COLO668 (cell line): Measurements from ENCODE around the gene LIMCH1.

Experiments
- DNase-seq: peaks from one replicate; lab custom pipeline; 2025; ENCODE audit not compliant: unreplicated experiment; lab: John Stamatoyannopoulos, UW

The LIMCH1 gene

GRCh38 chr4:41601025-41601424, 63.1 kb downstream of the LIMCH1 start:
- no peak for DNase-seq

- no peak for DNase-seq
Measured at GRCh38 chr4:41602113-41602512, 64.2 kb downstream of the LIMCH1 start.

GRCh38 chr4:41602886-41603498, 65.0 kb downstream of the LIMCH1 start:
- DNase-seq, result no peak

- no peak for DNase-seq
Measured at GRCh38 chr4:41609851-41610250, 71.9 kb downstream of the LIMCH1 start.

- no peak for DNase-seq
Measured at GRCh38 chr4:41610474-41610873, 72.5 kb downstream of the LIMCH1 start.

GRCh38 chr4:41611124-41611838, 73.3 kb downstream of the LIMCH1 start:
- DNase-seq, result no peak

- DNase-seq, result peak; percentile 40
Measured at GRCh38 chr4:41611881-41612871, 74.2 kb downstream of the LIMCH1 start.

- no peak for DNase-seq
Measured at GRCh38 chr4:41613386-41613785, 75.4 kb downstream of the LIMCH1 start.

- no peak for DNase-seq
Measured at GRCh38 chr4:41613821-41614220, 75.9 kb downstream of the LIMCH1 start.

GRCh38 chr4:41614519-41614918, 76.6 kb downstream of the LIMCH1 start:
- no peak for DNase-seq

- no peak for DNase-seq
Measured at GRCh38 chr4:41619161-41619560, 81.2 kb downstream of the LIMCH1 start.

- DNase-seq, result peak; percentile 11
Measured at GRCh38 chr4:41620594-41621256, 82.8 kb downstream of the LIMCH1 start.

GRCh38 chr4:41622787-41623186, 84.8 kb downstream of the LIMCH1 start:
- DNase-seq, result no peak

GRCh38 chr4:41624765-41625164, 86.8 kb downstream of the LIMCH1 start:
- no peak for DNase-seq

- no peak for DNase-seq
Measured at GRCh38 chr4:41625531-41625930, 87.6 kb downstream of the LIMCH1 start.

GRCh38 chr4:41628936-41629335, 91.0 kb downstream of the LIMCH1 start:
- DNase-seq, result no peak

GRCh38 chr4:41631523-41631922, 93.6 kb downstream of the LIMCH1 start:
- DNase-seq, result no peak

GRCh38 chr4:41632481-41633073, 94.6 kb downstream of the LIMCH1 start:
- DNase-seq, result no peak

- DNase-seq, result no peak
Measured at GRCh38 chr4:41633321-41633720, 95.4 kb downstream of the LIMCH1 start.

- no peak for DNase-seq
Measured at GRCh38 chr4:41635441-41635840, 97.5 kb downstream of the LIMCH1 start.

- DNase-seq, result no peak
Measured at GRCh38 chr4:41638203-41638602, 100.2 kb downstream of the LIMCH1 start.
